HG03103 (cell line): Measurements from ENCODE around the gene FARP2.
"Not testable (repeated sequence)": the region's sequence is repeated elsewhere in the genome, so short reads cannot be mapped to it uniquely, and the experiment has no call there.

Source experiments
- ATAC-seq: cut with Tn5 transposase; IDR thresholded peaks from one replicate; pipeline ENCODE4 v1.9.1; 2021; ENCODE audit warnings: low read depth; ENCODE audit not compliant: unreplicated experiment

Gene FARP2

GRCh38 chr2:241445426-241445825, 89.3 kb downstream of the FARP2 start:
- ATAC-seq = no peak

GRCh38 chr2:241450092-241450491, 94.0 kb downstream of the FARP2 start:
- not testable (repeated sequence) for ATAC-seq

GRCh38 chr2:241451840-241452506, 95.9 kb downstream of the FARP2 start:
- no peak for ATAC-seq

- not testable (repeated sequence) for ATAC-seq
Measured at GRCh38 chr2:241453919-241454318, 97.8 kb downstream of the FARP2 start.

- ATAC-seq = no peak
Measured at GRCh38 chr2:241454837-241455485, 98.9 kb downstream of the FARP2 start.

- no peak for ATAC-seq
Measured at GRCh38 chr2:241456546-241456945, 100.5 kb downstream of the FARP2 start.

- ATAC-seq = no peak
Measured at GRCh38 chr2:241458687-241459086, 102.6 kb downstream of the FARP2 start.

- ATAC-seq = no peak
Measured at GRCh38 chr2:241459520-241459919, 103.4 kb downstream of the FARP2 start.

- ATAC-seq = no peak
Measured at GRCh38 chr2:241460631-241461030, 104.5 kb downstream of the FARP2 start.

- no peak for ATAC-seq
Measured at GRCh38 chr2:241461693-241462677, 105.9 kb downstream of the FARP2 start.

- no peak for ATAC-seq
Measured at GRCh38 chr2:241463276-241464135, 107.4 kb downstream of the FARP2 start.

GRCh38 chr2:241465543-241465942, 109.5 kb downstream of the FARP2 start:
- ATAC-seq = no peak

- no peak for ATAC-seq
Measured at GRCh38 chr2:241466230-241466629, 110.1 kb downstream of the FARP2 start.

GRCh38 chr2:241467777-241468475, 111.8 kb downstream of the FARP2 start:
- no peak for ATAC-seq

- no peak for ATAC-seq
Measured at GRCh38 chr2:241468476-241468781, 112.3 kb downstream of the FARP2 start.

GRCh38 chr2:241469746-241470145, 113.7 kb downstream of the FARP2 start:
- ATAC-seq = no peak

- ATAC-seq = no peak
Measured at GRCh38 chr2:241473399-241473798, 117.3 kb downstream of the FARP2 start.

- ATAC-seq = no peak
Measured at GRCh38 chr2:241475267-241475666, 119.2 kb downstream of the FARP2 start.

GRCh38 chr2:241478166-241478565, 122.1 kb downstream of the FARP2 start:
- ATAC-seq = no peak
